A172 (cell line): ENCODE measurements around the gene B4GALNT3. TPM values are rescaled to one million over a fixed set of nuclear protein-coding genes. Genes with fewer than 3 reads are reported as not detected.
"Not testable (repeated sequence)": the region's sequence is repeated elsewhere in the genome, so short reads cannot be mapped to it uniquely, and the experiment has no call there.

Experiments used
- DNase-seq: peaks from one replicate; pipeline ENCODE4 v3.0.0-alpha.2; 2015; ENCODE audit warnings: low spot score
- total RNA-seq: library from RNA; depleted of rRNA; stranded (reverse); fragments of >200 nt; shearing (Covaris generic); gene quantifications from 2 replicates; pipeline ENCODE4 v1.2.3, GENCODE V29; 2014; rRNA removed

The B4GALNT3 gene
- total RNA-seq, result 1.9 and 2.5 TPM in 2 replicates

- no peak for DNase-seq
Observed at GRCh38 chr12:459430-460258, at the start of gene B4GALNT3. Gene B4GALNT3, plus strand, starts transcription at chr12:459939. Its CDS starts 438 bp downstream, at chr12:460377.

DNA sequence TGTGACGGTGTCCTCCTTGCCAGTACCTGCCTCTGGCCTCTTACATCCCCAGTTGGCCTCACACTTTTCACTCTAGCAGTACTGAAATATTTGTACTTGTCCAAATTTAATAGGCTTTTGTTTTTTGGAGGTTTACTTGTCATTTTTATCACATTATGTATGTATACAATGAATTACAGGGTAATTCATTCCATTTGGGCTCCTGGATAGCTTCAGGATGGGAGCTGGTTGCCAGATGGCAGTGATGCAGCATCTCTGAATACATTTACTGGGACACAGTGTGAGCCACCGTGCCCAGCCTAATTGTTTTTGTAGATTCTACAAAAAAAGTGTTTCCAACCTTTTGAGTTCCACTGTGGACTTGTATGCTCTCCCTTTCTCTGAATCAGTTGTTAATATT, 44.9 kb upstream of the B4GALNT3 start:
- DNase-seq, result no peak

DNA sequence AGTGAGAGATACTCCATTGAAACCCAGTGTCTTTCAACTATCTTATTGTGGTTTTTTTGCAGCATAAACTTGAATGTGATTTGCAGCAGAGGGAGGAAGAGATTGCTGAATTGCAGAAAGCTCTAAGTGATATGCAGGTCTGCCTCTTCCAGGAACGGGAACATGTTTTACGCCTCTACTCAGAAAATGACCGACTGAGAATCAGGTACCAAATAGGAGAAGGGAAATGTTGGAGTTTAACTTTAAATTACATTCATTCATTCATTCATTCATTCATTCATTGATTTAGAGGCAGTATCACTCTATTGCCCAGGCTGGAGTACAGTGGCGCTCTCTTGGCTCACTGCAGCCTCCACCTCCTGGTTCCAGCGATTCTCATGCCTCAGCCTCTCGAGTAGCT, 41.3 kb upstream of the B4GALNT3 start:
- DNase-seq, result no peak

DNA sequence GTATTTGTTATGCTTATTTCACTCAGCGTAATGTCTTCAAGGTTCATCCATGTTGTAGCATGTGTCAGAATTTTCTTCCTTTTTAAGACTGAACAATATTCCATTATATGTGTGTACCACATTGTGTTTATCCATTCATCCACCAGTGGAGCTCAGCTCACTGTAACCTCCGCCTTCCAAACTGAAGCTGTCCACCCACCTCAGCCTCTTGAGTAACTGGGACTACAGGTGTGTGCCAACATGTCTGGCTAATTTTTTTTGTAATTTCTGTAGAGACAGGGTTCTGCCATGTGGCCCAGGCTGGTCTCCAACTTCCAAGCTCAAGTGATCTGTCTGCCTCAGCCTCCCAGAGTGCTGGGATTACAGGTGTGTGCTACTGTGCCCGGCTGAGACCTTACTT, 37.2 kb upstream of the B4GALNT3 start:
- DNase-seq, result no peak

DNA sequence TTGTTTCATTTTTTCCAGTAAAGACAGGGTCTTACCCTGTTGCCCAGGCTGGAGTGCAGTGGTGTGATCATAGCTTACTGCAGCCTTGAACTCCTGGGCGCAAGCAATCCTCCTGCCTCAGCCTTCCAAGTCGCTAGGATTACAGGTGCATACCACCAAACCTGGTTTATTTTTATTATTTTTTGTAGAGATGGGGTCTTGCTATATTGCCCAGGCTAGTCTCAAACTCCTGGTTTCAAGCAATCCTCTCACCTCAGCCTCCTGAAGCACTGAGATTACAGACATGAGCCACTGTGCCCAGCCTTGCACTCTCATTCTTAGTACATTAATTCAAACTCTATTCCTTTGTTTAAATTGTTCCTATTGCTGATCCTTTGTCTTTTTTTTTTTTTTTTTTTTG, 24.0 kb upstream of the B4GALNT3 start:
- not testable (repeated sequence) for DNase-seq

DNA sequence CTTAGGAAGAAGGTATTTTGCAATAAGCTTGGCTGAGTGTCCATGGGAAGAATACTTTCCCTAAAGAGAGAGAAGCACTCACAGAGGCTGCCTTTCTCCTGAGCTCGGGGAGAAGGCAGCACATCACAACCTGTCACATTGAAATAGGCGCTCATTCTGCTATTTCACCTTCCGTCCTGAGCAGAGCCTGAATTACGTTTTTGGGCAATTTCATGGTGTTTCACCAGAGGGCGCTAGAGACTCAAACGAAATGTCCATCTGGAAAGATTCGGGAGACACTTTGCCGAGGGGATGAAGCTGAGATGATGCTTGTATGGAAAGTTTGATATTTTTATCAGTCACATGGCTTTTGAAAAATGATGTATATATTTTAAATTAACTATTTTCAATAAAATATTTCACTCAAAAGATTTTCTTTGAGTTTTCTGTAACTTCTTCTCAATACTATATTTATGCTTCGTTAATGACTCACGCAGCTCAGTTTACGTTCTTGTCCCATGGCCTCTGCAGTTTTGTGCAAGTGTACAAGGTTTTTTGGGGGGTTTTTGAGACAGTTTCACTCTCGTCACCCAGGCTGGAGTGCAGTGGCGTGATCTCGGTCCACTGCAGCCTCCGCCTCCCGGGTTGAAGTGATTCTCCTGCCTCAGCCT, 17.4 kb upstream of the B4GALNT3 start:
- DNase-seq, result peak; percentile 23

DNA sequence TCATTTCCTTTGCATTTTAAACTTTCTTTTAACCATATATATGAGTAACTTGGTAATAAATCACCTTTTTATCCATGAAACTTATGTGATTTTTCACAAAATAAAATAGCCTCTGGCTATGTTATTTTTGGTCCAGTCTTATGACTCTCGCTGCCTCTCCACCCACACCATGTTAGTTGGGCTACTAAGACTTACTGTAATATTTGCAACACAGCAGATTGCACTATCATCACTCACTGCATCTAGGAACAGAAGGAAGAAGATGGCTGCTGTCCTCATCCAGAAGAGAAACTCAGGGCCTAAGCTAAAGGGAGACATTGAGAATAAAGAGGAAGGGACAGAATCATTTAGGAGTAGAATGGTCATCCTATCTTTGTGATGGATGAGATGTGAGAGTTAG, 12.6 kb upstream of the B4GALNT3 start:
- DNase-seq, result no peak

DNA sequence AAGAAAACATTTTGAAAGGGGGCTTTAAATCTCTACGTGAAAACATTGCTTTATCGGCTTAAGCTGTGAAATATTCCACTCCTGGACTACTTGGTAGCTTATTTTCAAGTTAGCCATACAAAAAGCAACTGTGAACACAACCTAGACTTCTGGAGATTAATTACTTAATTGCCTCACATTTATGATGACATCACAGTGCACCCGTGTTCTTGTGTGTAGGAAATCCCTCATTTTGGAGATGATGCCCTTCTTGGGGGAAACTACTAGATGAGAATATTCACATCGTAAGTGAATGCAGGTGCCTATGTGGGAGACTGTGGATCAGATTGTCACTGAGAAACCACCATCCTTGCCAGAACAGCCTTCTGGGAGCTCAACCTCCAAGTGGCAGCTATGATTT, 10.5 kb upstream of the B4GALNT3 start:
- no peak for DNase-seq

DNA sequence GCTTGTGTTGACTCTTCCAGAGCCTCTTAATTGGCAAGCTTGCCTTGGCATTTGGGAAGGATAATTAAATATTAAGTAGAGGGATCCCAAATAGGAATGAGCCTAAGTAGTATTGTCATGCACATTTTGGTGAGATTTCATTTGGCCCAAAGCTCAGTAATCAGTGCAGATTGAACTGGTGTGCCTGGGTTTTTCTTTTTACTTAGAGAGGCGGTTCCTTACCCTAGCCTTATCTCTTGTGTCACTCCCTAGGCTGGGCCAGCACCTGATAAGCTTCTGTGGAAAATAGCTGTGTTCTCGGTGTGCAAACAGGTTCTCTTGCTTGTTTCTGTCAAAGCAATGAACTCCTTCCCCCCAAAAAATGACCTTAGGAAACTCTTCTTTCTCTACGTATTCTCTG, 9.3 kb upstream of the B4GALNT3 start:
- no peak for DNase-seq

DNA sequence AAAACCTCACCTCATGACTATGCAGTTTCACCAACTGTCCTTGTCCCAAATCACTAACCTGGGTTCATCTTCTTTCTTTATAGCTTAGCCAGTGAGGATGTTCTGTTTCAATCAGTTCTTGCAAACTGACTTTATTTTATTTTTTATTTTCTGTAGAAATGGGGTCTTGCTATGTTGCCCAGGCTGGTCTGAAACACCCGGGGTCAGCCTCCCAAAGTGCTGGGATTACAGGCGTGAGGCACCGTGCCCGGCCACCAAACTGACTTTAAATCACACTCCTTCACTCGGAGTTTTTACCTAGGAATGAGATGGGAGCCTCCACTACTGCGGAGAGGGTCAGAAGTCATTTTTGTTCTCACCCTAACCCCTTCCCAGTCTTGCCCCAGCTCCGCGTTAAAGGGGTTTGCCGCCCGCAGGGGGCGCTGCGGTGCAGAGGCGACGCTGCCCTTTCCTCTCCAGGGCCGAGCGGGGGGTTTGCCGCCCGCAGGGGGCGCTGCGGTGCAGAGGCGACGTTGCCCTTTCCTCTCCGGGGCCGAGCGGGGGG, 7.0 kb upstream of the B4GALNT3 start:
- no peak for DNase-seq

- no peak for DNase-seq
Observed at GRCh38 chr12:454833-455232, 4.9 kb upstream of the B4GALNT3 start.

GRCh38 chr12:455821-456220, 3.9 kb upstream of the B4GALNT3 start:
- DNase-seq, result no peak

GRCh38 chr12:457676-458075, 2.1 kb upstream of the B4GALNT3 start:
- DNase-seq, result no peak

- DNase-seq, result no peak
Observed at GRCh38 chr12:459050-459429, 699 bp upstream of the B4GALNT3 start.

GRCh38 chr12:460261-461230, 807 bp downstream of the B4GALNT3 start:
- DNase-seq, result no peak

DNA sequence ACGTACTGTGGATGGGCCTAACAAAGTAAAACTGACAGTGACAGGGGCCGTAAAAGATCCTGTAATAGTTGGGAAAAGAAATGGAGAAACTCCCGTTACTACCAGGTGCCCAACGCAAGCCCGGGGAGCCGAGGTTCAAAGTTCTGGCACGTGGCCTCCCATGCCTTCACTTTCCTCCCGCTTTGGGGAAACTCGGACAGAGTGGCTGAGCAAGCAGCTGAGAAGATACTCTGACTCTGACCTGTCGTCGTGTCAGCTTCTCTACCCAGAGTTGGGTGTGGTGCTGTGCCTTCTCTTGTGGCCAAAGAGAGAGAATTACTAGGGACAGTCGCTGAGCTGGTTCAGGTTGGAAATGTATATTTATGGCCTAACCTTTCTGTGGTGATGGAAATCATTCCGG, 1.7 kb downstream of the B4GALNT3 start:
- no peak for DNase-seq

DNA sequence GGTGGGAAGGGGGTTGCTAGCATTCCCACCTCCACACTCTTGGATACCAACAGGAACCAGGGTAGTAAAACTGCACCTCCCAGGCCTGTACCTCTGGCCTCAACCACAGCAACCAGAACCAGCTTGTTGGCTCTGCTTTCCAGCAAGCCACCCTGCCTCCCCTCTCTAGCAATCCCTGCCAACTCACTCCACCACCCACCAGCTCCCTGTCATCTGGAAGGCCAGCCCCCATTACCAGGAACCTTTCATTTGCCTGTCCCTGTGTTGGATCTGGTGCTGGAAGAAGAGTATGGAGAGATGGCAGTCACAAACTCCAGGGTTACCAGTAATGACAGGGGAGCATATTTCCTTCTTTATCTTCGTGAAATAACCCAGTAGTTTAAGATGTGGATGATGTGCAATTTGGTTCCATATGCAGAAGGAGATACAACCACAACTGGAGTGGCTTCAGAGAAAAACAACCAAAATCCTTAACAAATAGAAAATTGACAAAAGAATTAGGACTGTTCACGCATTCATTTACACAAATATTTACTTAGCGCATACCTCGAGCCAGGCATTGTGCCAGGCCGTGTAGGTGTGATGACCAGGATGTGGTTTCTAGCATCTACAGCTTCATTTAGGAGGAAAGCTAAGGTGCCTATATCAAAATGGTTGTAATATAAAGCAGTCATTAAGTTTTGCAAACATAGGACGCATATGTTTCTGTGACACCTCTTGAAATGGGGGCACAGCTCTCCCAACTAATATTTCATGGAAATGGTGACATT, 3.4 kb downstream of the B4GALNT3 start:
- no peak for DNase-seq

- no peak for DNase-seq
Observed at GRCh38 chr12:464484-465267, 4.9 kb downstream of the B4GALNT3 start.

- DNase-seq, result no peak
Observed at GRCh38 chr12:466039-466438, 6.3 kb downstream of the B4GALNT3 start.

DNA sequence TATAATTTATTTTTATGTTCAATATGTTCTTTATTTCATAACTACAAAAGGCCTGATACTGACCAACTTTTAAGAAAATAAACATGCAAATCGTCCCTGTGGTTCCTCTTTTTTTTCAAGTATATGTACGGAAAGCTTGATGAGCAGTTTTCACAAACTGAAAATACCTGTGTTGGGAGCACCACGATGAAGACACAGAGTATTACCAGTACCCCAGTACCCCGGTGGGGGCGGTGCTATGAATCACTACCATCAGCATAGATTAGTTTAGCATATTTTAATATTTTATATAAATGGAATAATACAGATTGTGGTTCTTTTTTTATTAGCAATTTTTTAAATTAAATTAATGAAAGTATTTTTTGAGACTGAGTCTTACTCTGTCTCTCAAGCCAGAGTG, 7.0 kb downstream of the B4GALNT3 start:
- no peak for DNase-seq
